Measurements from ENCODE around the gene CRIP2.

GRCh38 chr14:105526776-105527380 is 52.3 kb downstream of the CRIP2 start:
- TF ChIP-seq POLR2A (IDR thresholded peaks at IDR 0.05; ENCODE audit: low read depth, low read length): no peak
- no peak for TF ChIP-seq CTCF (IDR thresholded peaks at IDR 0.05; ENCODE audit: extremely low read depth in 1 of 2, insufficient read depth in 1 of 2, low read depth in 1 of 2, low read length in 2 of 2)

Measured in endothelial cell of umbilical vein (primary cell).